Measurements from ENCODE around the gene CERT1.

GRCh38 chr5:75509956-75510355 is 1.5 kb downstream of the CERT1 start:
- TF ChIP-seq CTCF (IDR thresholded peaks at IDR 0.05) (no peak), POLR2A (IDR thresholded peaks at IDR 0.05) (no peak), POLR2AphosphoS5 (IDR thresholded peaks at IDR 0.05) (no peak)

Data from prostate gland (tissue), 2 donors.